GM23338 (cell line): Measurements from ENCODE around the gene STRN. TPM values are rescaled to one million over a fixed set of nuclear protein-coding genes. Genes with fewer than 3 reads are reported as not detected.

Source experiments
- ATAC-seq: fragments of 200-7000 bp; cut with Tn5 transposase; 3 replicates; pipeline ENCODE4 v1.9.1; 2020
- DNase-seq: peaks from one replicate; pipeline ENCODE4 v3.0.0-alpha.2; 2015; ENCODE audit warnings: low spot score
- H2AFZ ChIP-seq: fragments of 200-600 bp; sonication (generic); 2 replicates; pipeline ENCODE4 v1.8.0; 2016; ENCODE audit warnings: antibody characterized with exemption, mild to moderate bottlenecking, moderate library complexity
- H3F3A ChIP-seq: fragments of 200-600 bp; sonication (generic); replicated peaks from 2 replicates; pipeline ENCODE4 v1.8.0; 2017; ENCODE audit warnings: antibody characterized with exemption, mixed run types, low read depth
- H3K27ac ChIP-seq: fragments of 200-600 bp; sonication (generic); 2 replicates; pipeline ENCODE4 v1.6.1; 2016; ENCODE audit warnings: low read depth
- H3K27me3 ChIP-seq: fragments of 200-600 bp; sonication (generic); 2 replicates; pipeline ENCODE4 v1.8.0; 2016; ENCODE audit warnings: mild to moderate bottlenecking, mixed run types, moderate library complexity; ENCODE audit not compliant: insufficient read depth
- H3K36me3 ChIP-seq: fragments of 200-600 bp; sonication (generic); 2 replicates; pipeline ENCODE4 v1.8.0; 2016; ENCODE audit warnings: mild to moderate bottlenecking; ENCODE audit not compliant: insufficient read depth
- H3K4me1 ChIP-seq: fragments of 200-600 bp; sonication (generic); 2 replicates; pipeline ENCODE4 v1.8.0; 2016; ENCODE audit warnings: mild to moderate bottlenecking, moderate library complexity; ENCODE audit not compliant: insufficient read depth
- H3K4me2 ChIP-seq: fragments of 200-600 bp; sonication (generic); 2 replicates; pipeline ENCODE4 v1.7.1; 2017; ENCODE audit warnings: mixed run types
- H3K4me3 ChIP-seq: fragments of 200-600 bp; sonication (generic); 2 replicates; pipeline ENCODE4 v1.6.1; 2016; ENCODE audit warnings: mixed run types
- H3K79me2 ChIP-seq: fragments of 200-600 bp; sonication (generic); replicated peaks from 2 replicates; pipeline ENCODE4 v1.8.0; 2017; ENCODE audit warnings: mild to moderate bottlenecking; ENCODE audit not compliant: insufficient read depth
- H3K9me2 ChIP-seq: fragments of 200-600 bp; sonication (generic); 2 replicates; pipeline ENCODE4 v1.8.0; 2017; ENCODE audit not compliant: insufficient read depth
- H4K20me1 ChIP-seq: fragments of 200-600 bp; sonication (generic); replicated peaks from 2 replicates; pipeline ENCODE4 v1.8.0; 2017; ENCODE audit warnings: mild to moderate bottlenecking; ENCODE audit not compliant: insufficient read depth
- H3K27ac Mint-ChIP-seq: 2 replicates; pipeline ENCODE4 v1.8.0; 2020; ENCODE audit warnings: inconsistent platforms, mild to moderate bottlenecking, moderate library complexity, mixed read lengths
- H3K27me3 Mint-ChIP-seq: 3 replicates; pipeline ENCODE4 v1.8.0; 2022; ENCODE audit warnings: low read depth, mild to moderate bottlenecking, moderate library complexity, mixed read lengths, inconsistent platforms; ENCODE audit not compliant: insufficient read depth, poor library complexity
- H3K36me3 Mint-ChIP-seq: 3 replicates; pipeline ENCODE4 v1.8.0; 2021; ENCODE audit warnings: low read depth, mild to moderate bottlenecking, inconsistent platforms, moderate library complexity, mixed read lengths
- H3K4me1 Mint-ChIP-seq: 3 replicates; pipeline ENCODE4 v1.8.0; 2020; ENCODE audit warnings: mild to moderate bottlenecking, inconsistent platforms, mixed read lengths
- H3K4me3 Mint-ChIP-seq: 3 replicates; pipeline ENCODE4 v1.8.0; 2021; ENCODE audit warnings: moderate library complexity, mild to moderate bottlenecking, inconsistent platforms, mixed read lengths
- H3K9me3 Mint-ChIP-seq: 3 replicates; pipeline ENCODE4 v1.8.0; 2020; ENCODE audit warnings: moderate library complexity, mild to moderate bottlenecking, inconsistent platforms, mixed read lengths
- CREB1 ChIP-seq: fragments of 250-450 bp; sonication (Bioruptor Pico); IDR thresholded peaks from 2 replicates; pipeline ENCODE4 v1.5.0; 2020; ENCODE audit warnings: low read depth, mild to moderate bottlenecking, moderate library complexity
- ETS1 ChIP-seq: IDR thresholded peaks from 2 replicates; pipeline ENCODE4 v1.6.1; 2016; ENCODE audit warnings: antibody characterized with exemption
- EZH2 ChIP-seq: fragments of 200-600 bp; sonication (generic); IDR thresholded peaks from one replicate; pipeline ENCODE4 v1.8.0; 2017; ENCODE audit warnings: antibody characterized with exemption, mild to moderate bottlenecking, low read depth; ENCODE audit not compliant: unreplicated experiment
- EZH2phosphoT487 ChIP-seq: fragments of 200-600 bp; sonication (generic); IDR thresholded peaks from one replicate; pipeline ENCODE4 v1.8.1; 2018; ENCODE audit warnings: antibody characterized with exemption; ENCODE audit not compliant: unreplicated experiment
- JUNB ChIP-seq: IDR thresholded peaks from one replicate; pipeline ENCODE4 v1.6.1; 2016; ENCODE audit warnings: antibody characterized with exemption; ENCODE audit not compliant: unreplicated experiment
- NANOG ChIP-seq: IDR thresholded peaks from 2 replicates; pipeline ENCODE4 v1.6.1; 2016; ENCODE audit warnings: antibody characterized with exemption, borderline replicate concordance
- POLR2AphosphoS5 ChIP-seq: IDR thresholded peaks from 2 replicates; pipeline ENCODE4 v1.6.1; 2016; ENCODE audit warnings: antibody characterized with exemption, low read depth
- STAT1 ChIP-seq: IDR thresholded peaks from one replicate; pipeline ENCODE4 v1.6.1; 2016; ENCODE audit warnings: antibody characterized with exemption; ENCODE audit not compliant: unreplicated experiment
- ZNF114 ChIP-seq: fragments of 250-450 bp; sonication (Bioruptor Pico); IDR thresholded peaks from 2 replicates; pipeline ENCODE4 v1.5.0; 2020; ENCODE audit warnings: mild to moderate bottlenecking, moderate library complexity
- ZNF331 ChIP-seq: fragments of 250-450 bp; sonication (Bioruptor Pico); IDR thresholded peaks from 2 replicates; pipeline ENCODE4 v1.5.0; 2020; ENCODE audit warnings: low read depth, mild to moderate bottlenecking, moderate library complexity
- polyA plus RNA-seq: library from polyadenylated mRNA; unstranded; fragments of >200 nt; fragmentation: Nextera tagmentation; extraction: Ambion mirVana; gene quantifications from 2 replicates; pipeline ENCODE4 v1.2.1, GENCODE V29; 2016
- total RNA-seq: library from RNA; depleted of rRNA; stranded (reverse); fragments of >200 nt; shearing (Covaris generic); gene quantifications from 2 replicates; pipeline ENCODE4 v1.2.3, GENCODE V29; 2014
- TF ChIP-seq, protein P1 (sequence below): fragments of 250-450 bp; sonication (Bioruptor Pico); IDR thresholded peaks from 2 replicates; pipeline ENCODE4 v1.5.0; 2020; ENCODE audit warnings: mild to moderate bottlenecking, moderate library complexity
- TF ChIP-seq, protein P2 (sequence below), 2 experiments: fragments of 200-600 bp in 1 of 2; sonication (generic) in 1 of 2; conservative IDR thresholded peaks; 2 replicates each; pipeline versions ENCODE4 v1.5.1 to v1.6.1; 2016 to 2017; ENCODE audit warnings: antibody characterized with exemption in 2 of 2, low read depth in 2 of 2, mild to moderate bottlenecking in 2 of 2, moderate library complexity in 1 of 2
- TF ChIP-seq, protein P3 (sequence below): IDR thresholded peaks from one replicate; pipeline ENCODE4 v1.6.1; 2018; ENCODE audit warnings: antibody characterized with exemption; ENCODE audit not compliant: unreplicated experiment

STRN gene
- total and polyA plus RNA-seq, 2 experiments from 2014 or later: 16.1 to 34.5 TPM

DNA sequence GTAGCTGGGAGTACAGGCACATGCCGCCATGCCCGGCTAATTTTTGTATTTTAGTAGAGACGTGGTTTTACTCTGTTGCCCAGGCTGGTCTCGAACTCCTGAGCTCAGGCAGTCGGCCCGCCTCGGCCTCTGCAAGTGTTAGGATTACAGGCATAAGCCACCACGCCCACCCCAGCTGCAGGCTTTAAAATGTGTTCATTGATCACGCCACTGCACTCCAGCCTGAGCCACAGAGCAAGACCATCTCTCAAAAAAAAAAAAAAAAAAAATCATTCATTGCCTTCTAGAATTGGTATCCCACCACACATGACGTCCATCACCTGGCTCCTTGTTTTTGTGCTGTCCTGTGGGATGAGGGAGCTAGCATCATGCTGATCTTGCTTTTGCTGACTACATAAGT lies 142.5 kb downstream of the STRN start:
- H3K9me3 Mint-ChIP-seq: no peaks in the 10 kb centered on the region
- H3K4me3 Mint-ChIP-seq: peak overlapping the region; percentile 9; the same call in 1 of the 3 replicates
- TF ChIP-seq, protein P1, sequence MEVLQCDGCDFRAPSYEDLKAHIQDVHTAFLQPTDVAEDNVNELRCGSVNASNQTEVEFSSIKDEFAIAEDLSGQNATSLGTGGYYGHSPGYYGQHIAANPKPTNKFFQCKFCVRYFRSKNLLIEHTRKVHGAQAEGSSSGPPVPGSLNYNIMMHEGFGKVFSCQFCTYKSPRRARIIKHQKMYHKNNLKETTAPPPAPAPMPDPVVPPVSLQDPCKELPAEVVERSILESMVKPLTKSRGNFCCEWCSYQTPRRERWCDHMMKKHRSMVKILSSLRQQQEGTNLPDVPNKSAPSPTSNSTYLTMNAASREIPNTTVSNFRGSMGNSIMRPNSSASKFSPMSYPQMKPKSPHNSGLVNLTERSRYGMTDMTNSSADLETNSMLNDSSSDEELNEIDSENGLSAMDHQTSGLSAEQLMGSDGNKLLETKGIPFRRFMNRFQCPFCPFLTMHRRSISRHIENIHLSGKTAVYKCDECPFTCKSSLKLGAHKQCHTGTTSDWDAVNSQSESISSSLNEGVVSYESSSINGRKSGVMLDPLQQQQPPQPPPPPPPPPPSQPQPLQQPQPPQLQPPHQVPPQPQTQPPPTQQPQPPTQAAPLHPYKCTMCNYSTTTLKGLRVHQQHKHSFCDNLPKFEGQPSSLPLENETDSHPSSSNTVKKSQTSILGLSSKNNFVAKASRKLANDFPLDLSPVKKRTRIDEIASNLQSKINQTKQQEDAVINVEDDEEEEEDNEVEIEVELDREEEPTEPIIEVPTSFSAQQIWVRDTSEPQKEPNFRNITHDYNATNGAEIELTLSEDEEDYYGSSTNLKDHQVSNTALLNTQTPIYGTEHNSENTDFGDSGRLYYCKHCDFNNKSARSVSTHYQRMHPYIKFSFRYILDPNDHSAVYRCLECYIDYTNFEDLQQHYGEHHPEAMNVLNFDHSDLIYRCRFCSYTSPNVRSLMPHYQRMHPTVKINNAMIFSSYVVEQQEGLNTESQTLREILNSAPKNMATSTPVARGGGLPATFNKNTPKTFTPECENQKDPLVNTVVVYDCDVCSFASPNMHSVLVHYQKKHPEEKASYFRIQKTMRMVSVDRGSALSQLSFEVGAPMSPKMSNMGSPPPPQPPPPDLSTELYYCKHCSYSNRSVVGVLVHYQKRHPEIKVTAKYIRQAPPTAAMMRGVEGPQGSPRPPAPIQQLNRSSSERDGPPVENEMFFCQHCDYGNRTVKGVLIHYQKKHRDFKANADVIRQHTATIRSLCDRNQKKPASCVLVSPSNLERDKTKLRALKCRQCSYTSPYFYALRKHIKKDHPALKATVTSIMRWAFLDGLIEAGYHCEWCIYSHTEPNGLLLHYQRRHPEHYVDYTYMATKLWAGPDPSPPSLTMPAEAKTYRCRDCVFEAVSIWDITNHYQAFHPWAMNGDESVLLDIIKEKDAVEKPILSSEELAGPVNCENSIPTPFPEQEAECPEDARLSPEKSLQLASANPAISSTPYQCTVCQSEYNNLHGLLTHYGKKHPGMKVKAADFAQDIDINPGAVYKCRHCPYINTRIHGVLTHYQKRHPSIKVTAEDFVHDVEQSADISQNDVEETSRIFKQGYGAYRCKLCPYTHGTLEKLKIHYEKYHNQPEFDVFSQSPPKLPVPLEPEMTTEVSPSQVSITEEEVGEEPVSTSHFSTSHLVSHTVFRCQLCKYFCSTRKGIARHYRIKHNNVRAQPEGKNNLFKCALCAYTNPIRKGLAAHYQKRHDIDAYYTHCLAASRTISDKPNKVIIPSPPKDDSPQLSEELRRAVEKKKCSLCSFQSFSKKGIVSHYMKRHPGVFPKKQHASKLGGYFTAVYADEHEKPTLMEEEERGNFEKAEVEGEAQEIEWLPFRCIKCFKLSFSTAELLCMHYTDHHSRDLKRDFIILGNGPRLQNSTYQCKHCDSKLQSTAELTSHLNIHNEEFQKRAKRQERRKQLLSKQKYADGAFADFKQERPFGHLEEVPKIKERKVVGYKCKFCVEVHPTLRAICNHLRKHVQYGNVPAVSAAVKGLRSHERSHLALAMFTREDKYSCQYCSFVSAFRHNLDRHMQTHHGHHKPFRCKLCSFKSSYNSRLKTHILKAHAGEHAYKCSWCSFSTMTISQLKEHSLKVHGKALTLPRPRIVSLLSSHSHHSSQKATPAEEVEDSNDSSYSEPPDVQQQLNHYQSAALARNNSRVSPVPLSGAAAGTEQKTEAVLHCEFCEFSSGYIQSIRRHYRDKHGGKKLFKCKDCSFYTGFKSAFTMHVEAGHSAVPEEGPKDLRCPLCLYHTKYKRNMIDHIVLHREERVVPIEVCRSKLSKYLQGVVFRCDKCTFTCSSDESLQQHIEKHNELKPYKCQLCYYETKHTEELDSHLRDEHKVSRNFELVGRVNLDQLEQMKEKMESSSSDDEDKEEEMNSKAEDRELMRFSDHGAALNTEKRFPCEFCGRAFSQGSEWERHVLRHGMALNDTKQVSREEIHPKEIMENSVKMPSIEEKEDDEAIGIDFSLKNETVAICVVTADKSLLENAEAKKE: no peak
- no peak for TF ChIP-seq POLR2AphosphoS5
- no peak for TF ChIP-seq ZNF114 (CRISPR knock-in tag)
- TF ChIP-seq STAT1: no peak
- no peak for TF ChIP-seq ETS1
- TF ChIP-seq ZNF331 (CRISPR knock-in tag): no peak
- TF ChIP-seq, protein P2, sequence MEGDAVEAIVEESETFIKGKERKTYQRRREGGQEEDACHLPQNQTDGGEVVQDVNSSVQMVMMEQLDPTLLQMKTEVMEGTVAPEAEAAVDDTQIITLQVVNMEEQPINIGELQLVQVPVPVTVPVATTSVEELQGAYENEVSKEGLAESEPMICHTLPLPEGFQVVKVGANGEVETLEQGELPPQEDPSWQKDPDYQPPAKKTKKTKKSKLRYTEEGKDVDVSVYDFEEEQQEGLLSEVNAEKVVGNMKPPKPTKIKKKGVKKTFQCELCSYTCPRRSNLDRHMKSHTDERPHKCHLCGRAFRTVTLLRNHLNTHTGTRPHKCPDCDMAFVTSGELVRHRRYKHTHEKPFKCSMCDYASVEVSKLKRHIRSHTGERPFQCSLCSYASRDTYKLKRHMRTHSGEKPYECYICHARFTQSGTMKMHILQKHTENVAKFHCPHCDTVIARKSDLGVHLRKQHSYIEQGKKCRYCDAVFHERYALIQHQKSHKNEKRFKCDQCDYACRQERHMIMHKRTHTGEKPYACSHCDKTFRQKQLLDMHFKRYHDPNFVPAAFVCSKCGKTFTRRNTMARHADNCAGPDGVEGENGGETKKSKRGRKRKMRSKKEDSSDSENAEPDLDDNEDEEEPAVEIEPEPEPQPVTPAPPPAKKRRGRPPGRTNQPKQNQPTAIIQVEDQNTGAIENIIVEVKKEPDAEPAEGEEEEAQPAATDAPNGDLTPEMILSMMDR (conservative IDR thresholded peaks at IDR 0.05; ENCODE audit: low read depth in 2 of 2): no peak
- no peak for TF ChIP-seq NANOG
- TF ChIP-seq EZH2: no peak
- TF ChIP-seq, protein P3, sequence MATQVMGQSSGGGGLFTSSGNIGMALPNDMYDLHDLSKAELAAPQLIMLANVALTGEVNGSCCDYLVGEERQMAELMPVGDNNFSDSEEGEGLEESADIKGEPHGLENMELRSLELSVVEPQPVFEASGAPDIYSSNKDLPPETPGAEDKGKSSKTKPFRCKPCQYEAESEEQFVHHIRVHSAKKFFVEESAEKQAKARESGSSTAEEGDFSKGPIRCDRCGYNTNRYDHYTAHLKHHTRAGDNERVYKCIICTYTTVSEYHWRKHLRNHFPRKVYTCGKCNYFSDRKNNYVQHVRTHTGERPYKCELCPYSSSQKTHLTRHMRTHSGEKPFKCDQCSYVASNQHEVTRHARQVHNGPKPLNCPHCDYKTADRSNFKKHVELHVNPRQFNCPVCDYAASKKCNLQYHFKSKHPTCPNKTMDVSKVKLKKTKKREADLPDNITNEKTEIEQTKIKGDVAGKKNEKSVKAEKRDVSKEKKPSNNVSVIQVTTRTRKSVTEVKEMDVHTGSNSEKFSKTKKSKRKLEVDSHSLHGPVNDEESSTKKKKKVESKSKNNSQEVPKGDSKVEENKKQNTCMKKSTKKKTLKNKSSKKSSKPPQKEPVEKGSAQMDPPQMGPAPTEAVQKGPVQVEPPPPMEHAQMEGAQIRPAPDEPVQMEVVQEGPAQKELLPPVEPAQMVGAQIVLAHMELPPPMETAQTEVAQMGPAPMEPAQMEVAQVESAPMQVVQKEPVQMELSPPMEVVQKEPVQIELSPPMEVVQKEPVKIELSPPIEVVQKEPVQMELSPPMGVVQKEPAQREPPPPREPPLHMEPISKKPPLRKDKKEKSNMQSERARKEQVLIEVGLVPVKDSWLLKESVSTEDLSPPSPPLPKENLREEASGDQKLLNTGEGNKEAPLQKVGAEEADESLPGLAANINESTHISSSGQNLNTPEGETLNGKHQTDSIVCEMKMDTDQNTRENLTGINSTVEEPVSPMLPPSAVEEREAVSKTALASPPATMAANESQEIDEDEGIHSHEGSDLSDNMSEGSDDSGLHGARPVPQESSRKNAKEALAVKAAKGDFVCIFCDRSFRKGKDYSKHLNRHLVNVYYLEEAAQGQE: no peak
- no peak for TF ChIP-seq CREB1
- TF ChIP-seq EZH2phosphoT487: no peak
- TF ChIP-seq JUNB: no peak
- Histone ChIP-seq H2AFZ (peak overlapping the region; percentile 73), H3K4me1 (peaks cover 15% of the 10 kb centered on the region), H3F3A (peaks cover 3% of the 10 kb centered on the region; the same call in 1 of the 2 replicates), H3K4me2 (peak overlapping the region; percentile 64), H4K20me1 (no peaks in the 10 kb centered on the region), H3K4me3 (no peak overlapping the region), H3K36me3 (no peaks in the 10 kb centered on the region), H3K9me2 (peaks cover 10% of the 10 kb centered on the region; the same call in 1 of the 2 replicates), H3K27ac (0 out of 2 replicates have a peak overlapping the region, but pooled peaks have one; percentile 72), H3K79me2 (no peaks in the 10 kb centered on the region), H3K27me3 (no peaks in the 10 kb centered on the region)
- H3K36me3 Mint-ChIP-seq: no peaks in the 10 kb centered on the region
- peak overlapping the region; percentile 64 for H3K27ac Mint-ChIP-seq
- ATAC-seq (peak; percentile 28; the same call in 2 of the 3 replicates), DNase-seq (no peak)
- H3K4me1 Mint-ChIP-seq: peaks cover 14% of the 10 kb centered on the region
- H3K27me3 Mint-ChIP-seq: no peaks in the 10 kb centered on the region
